Measurements from ENCODE around the gene NETO1. TPM values are rescaled to one million over a fixed set of nuclear protein-coding genes. Genes with fewer than 3 reads are reported as not detected.

Gene NETO1
- total RNA-seq, 1 donor from 2014 or later, result not detected

GRCh38 chr18:72808680-72809079 lies 59.1 kb downstream of the NETO1 start:
- peak; percentile 47 for DNase-seq
- Histone ChIP-seq H3K27ac (replicated peaks) (no peak overlapping the region), H3K4me3 (no peak overlapping the region), H3K9me3 (replicated peaks) (no peaks in the 10 kb centered on the region), H3K36me3 (no peaks in the 10 kb centered on the region), H3K27me3 (ENCODE audit: low read depth) (no peaks in the 10 kb centered on the region), H3K4me1 (no peaks in the 10 kb centered on the region)
- intact Hi-C loops (cut with micrococcal nuclease), result no loop called here
- no peak for TF ChIP-seq CTCF (IDR thresholded peaks at IDR 0.05; ENCODE audit: borderline replicate concordance)

GRCh38 chr18:72799106-72799505 lies 68.7 kb downstream of the NETO1 start:
- no peaks in the 10 kb centered on the region for H3K9me3 ChIP-seq (replicated peaks)
- H3K4me1 ChIP-seq, result no peaks in the 10 kb centered on the region
- H3K4me3 ChIP-seq, result no peak overlapping the region
- no peak overlapping the region for H3K27ac ChIP-seq (replicated peaks)
- no peaks in the 10 kb centered on the region for H3K36me3 ChIP-seq
- intact Hi-C loops (cut with micrococcal nuclease), result no loop called here
- no peak for DNase-seq
- no peak for TF ChIP-seq CTCF (IDR thresholded peaks at IDR 0.05; ENCODE audit: borderline replicate concordance)
- no peaks in the 10 kb centered on the region for H3K27me3 ChIP-seq (ENCODE audit: low read depth)

DNA sequence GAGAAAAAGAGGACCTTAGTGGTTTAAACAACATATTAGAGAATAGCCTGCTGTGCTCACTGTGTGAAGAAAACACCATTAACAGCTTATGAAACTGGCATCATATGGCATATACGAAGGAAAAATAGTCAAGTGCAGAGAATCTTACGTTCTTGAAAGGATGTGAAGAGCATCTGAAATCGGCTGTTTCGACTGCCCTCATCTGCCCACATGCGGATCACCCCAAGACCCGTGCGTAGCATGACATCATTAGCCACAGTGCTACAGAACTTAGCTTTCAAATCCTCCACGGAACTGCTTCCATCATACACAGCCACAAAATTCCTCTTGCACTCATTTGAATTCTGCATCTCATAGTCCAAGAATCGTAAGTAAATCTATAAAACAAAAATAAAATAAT lies 84.3 kb downstream of the NETO1 start:
- TF ChIP-seq CTCF (IDR thresholded peaks at IDR 0.05; ENCODE audit: borderline replicate concordance), result no peak
- Histone ChIP-seq H3K4me1 (no peaks in the 10 kb centered on the region), H3K4me3 (no peak overlapping the region), H3K27ac (replicated peaks) (no peak overlapping the region), H3K27me3 (ENCODE audit: low read depth) (no peaks in the 10 kb centered on the region), H3K9me3 (replicated peaks) (no peaks in the 10 kb centered on the region), H3K36me3 (no peaks in the 10 kb centered on the region)
- DNase-seq, result no peak
- intact Hi-C loops (cut with micrococcal nuclease), result no loop called here

- H3K36me3 ChIP-seq, result no peaks in the 10 kb centered on the region
- DNase-seq, result no peak
- TF ChIP-seq CTCF (IDR thresholded peaks at IDR 0.05; ENCODE audit: borderline replicate concordance), result no peak
- intact Hi-C loops (cut with micrococcal nuclease), result no loop called here
- H3K9me3 ChIP-seq (replicated peaks), result no peaks in the 10 kb centered on the region
- H3K4me3 ChIP-seq, result no peak overlapping the region
- H3K4me1 ChIP-seq, result no peaks in the 10 kb centered on the region
- H3K27me3 ChIP-seq (ENCODE audit: low read depth), result no peaks in the 10 kb centered on the region
- no peak overlapping the region for H3K27ac ChIP-seq (replicated peaks)
These were observed 92.9 kb downstream of the NETO1 start for GRCh38 chr18:72774914-72775313.

- no peaks in the 10 kb centered on the region for H3K36me3 ChIP-seq
- no peaks in the 10 kb centered on the region for H3K9me3 ChIP-seq (replicated peaks)
- intact Hi-C loops (cut with micrococcal nuclease), result no loop called here
- H3K4me3 ChIP-seq, result no peak overlapping the region
- H3K27ac ChIP-seq (replicated peaks), result no peak overlapping the region
- H3K4me1 ChIP-seq, result no peaks in the 10 kb centered on the region
- no peaks in the 10 kb centered on the region for H3K27me3 ChIP-seq (ENCODE audit: low read depth)
- DNase-seq, result no peak
- no peak for TF ChIP-seq CTCF (IDR thresholded peaks at IDR 0.05; ENCODE audit: borderline replicate concordance)
These were observed 94.9 kb downstream of the NETO1 start for GRCh38 chr18:72772916-72773315.

All from left ventricle myocardium inferior (tissue), 1 donor.